ENCODE results near the gene MS4A1.
A peak's percentile ranks its signal among the peaks of the same experiment; 100 is the strongest.
"Not testable (repeated sequence)": the region's sequence is repeated elsewhere in the genome, so short reads cannot be mapped to it uniquely, and the experiment has no call there.

MS4A1 gene

GRCh38 chr11:60455531-60456042 lies at the start of gene MS4A1:
Gene MS4A1 (plus strand): TSS chr11:60455847. CDS start chr11:60462375, 6,528 bp downstream.
- DNase-seq, result no peak

DNA sequence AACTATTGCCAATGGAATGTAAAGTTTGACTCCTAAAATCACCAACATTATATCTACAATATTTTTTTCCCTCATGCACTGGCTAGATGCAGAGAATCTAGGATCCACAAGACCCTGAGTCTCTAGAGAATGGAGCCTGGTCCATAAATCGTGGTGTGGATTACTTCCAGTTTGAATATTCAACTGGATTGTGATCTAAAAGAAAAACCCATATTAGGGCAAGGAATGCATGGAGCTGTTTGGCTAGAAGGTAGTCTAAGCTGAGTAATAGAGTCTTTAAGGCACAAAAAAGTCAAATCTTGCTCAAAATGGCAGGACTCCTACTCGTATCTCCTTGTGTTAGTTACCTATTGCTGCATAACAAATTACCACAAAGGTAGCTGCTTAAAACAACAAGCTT lies 35.6 kb upstream of the MS4A1 start:
- DNase-seq, result no peak

GRCh38 chr11:60422609-60423008 lies 33.0 kb upstream of the MS4A1 start:
- DNase-seq, result no peak

- no peak for DNase-seq
These were observed 27.1 kb upstream of the MS4A1 start for GRCh38 chr11:60428517-60428916.

DNA sequence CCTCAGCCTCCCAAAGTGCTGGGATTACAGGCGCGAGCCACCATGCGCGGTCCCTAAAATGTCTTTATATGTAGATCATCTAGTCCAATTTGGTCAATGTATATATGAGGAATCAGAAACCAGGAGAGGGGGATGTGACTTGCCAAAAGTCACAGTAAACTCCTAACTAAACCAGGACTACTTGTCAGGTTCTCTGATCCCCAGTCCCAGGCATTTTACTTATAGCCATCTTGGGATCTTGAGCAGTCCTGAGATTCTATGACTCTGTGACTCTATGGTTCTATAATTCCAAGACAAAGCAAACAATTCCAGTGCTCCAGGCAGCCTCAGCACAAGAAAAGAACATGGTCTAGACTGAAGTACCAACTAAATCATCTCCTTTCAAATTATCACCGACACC lies 26.4 kb upstream of the MS4A1 start, which contains the start of gene MS4A5:
Gene MS4A5, plus strand, starts transcription at position 301 of the 400 bp plus-strand sequence. CDS start 103 bp downstream, outside the sequence.
- no peak for DNase-seq

DNA sequence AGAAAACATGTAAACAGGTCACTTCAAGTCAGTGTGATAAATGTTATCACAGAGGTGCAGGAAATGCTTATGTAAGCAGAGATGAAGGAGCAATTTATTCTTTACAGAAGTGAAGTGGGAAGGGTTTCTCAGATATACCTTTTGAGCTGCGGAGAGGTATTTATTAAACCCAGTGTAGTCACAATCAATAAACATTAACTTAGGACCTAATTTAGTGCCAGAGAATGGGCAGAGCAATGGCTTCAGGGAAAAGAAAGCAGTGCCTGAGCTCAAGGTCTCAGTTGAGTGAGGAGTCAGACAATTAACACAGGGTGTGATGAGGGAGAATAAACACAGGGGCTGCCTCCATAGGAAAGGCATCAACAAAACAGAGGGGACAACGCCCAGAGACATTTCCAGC lies 24.4 kb upstream of the MS4A1 start:
- peak; percentile 25 for DNase-seq

DNA sequence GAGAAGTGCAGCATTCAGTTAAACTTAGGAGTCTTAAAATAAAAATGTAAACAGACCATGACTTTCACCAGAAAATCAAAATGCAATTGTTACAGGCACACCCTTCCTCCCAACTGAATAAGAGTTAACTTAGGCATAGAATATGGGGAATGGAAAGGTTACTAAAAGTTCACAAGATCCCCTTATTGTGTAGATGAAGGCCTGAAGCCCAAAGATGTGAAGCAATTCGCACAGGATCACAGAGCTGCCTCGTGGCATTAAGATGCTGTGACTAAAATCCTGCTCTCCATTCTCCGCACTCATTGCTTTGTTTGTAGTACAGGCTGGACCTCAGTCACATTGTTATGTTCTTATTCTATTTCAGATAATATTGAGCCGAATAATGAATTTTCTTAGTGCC lies 22.2 kb upstream of the MS4A1 start:
- DNase-seq, result no peak

- DNase-seq, result no peak
These were observed 8.6 kb upstream of the MS4A1 start for GRCh38 chr11:60447070-60447469.

- DNase-seq, result no peak
These were observed 7.8 kb upstream of the MS4A1 start for GRCh38 chr11:60447846-60448245.

- not testable (repeated sequence) for DNase-seq
These were observed 4.5 kb upstream of the MS4A1 start for GRCh38 chr11:60451185-60451584.

DNA sequence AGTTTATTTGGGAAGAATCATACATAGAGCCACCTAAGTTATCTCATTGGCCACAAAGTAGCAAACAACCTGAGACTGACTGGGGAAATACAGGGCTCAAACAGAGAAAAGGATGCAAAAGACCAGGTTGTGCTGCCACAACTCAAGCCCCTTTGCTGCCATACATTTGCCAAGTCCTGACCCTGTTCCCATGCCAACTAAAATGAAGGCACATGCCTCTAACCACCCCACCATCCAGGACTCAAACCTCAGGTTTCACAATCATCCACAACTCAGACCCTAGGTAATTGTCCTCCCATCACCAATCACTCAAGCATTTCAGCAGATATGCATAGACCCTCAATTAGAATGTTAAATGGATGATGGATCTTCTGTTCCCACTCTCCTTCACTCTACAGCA lies 1.4 kb upstream of the MS4A1 start:
- no peak for DNase-seq

GRCh38 chr11:60457576-60457975 lies 1.9 kb downstream of the MS4A1 start:
- DNase-seq, result no peak

GRCh38 chr11:60459345-60459744 lies 3.7 kb downstream of the MS4A1 start:
- no peak for DNase-seq

DNA sequence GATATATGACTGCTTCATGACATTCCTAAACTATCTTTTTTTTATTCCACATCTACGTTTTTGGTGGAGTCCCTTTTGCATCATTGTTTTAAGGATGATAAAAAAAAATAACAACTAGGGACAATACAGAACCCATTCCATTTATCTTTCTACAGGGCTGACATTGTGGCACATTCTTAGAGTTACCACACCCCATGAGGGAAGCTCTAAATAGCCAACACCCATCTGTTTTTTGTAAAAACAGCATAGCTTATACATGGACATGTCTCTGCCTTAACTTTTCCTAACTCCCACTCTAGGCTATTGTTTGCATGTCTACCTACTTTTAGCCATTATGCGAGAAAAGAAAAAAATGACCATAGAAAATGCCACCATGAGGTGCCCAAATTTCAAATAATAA lies 13.2 kb downstream of the MS4A1 start:
- no peak for DNase-seq

DNA sequence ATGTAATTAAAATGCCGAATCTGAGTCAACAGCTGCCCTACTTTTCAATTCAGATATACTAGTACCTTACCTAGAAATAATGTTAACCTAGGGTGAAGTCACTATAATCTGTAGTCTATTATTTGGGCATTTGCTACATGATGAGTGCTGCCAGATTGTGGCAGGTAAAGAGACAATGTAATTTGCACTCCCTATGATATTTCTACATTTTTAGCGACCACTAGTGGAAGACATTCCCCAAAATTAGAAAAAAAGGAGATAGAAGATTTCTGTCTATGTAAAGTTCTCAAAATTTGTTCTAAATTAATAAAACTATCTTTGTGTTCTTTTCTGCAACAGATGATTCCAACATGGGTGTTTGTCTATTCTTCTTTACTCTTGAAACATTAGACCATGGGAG lies 14.1 kb downstream of the MS4A1 start:
- DNase-seq, result no peak

GRCh38 chr11:60477035-60477445 lies 21.4 kb downstream of the MS4A1 start:
- no peak for DNase-seq

- no peak for DNase-seq
These were observed 26.7 kb downstream of the MS4A1 start for GRCh38 chr11:60482361-60482760.

- no peak for DNase-seq
These were observed 30.3 kb downstream of the MS4A1 start for GRCh38 chr11:60485987-60486386.

DNA sequence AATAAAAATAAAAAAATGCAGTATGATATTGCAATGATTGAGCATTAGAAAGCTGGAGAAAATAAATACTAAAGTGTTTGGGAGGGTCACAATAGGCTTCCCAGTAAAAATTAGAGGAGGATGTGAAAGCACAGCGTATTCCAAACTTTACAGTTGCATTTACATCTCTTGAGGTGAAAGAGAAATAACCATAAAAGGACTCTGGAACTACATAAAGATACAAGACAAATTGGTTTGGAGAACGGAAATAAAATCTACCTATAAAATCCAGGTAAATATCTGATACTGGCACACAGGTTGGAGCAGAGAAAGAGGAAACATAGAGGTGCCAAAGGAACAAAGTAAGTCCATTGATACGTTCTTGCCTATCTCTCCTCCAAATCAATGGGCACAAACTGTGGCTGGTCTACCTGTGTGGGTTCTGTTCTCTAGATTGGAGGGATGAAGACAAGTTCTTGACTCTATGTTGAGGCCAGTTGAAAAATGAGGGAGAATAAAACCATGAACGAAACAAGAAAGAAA lies 36.9 kb downstream of the MS4A1 start, which contains the start of gene MS4A12:
Gene MS4A12, plus strand, starts transcription at position 291 of the 522 bp plus-strand sequence. CDS start 4,541 bp downstream, outside the sequence.
- no peak for DNase-seq

GRCh38 chr11:60493454-60493853 lies 37.8 kb downstream of the MS4A1 start:
- no peak for DNase-seq

- no peak for DNase-seq
These were observed 42.8 kb downstream of the MS4A1 start for GRCh38 chr11:60498399-60498798.

DNA sequence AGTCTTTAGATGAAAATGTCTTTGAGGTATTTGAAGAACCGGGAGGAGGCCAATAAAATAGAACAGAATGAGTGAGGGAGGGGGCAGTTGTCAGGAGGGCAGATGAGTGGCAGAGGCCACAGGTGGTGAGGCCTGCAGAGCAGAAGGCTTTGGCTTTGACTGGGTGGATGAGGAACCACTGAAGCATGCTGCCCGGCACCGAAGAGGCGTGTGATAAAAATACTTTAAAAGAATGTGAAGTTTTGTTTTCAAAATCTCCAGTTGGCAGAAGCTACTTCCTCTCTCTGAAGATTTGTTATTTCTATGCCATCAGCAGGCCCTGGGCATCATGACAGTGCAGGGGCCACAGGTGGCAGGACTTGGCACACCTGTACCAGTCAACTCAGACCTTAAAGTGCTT lies 43.2 kb downstream of the MS4A1 start:
- DNase-seq, result no peak

- no peak for DNase-seq
These were observed 44.7 kb downstream of the MS4A1 start for GRCh38 chr11:60500276-60500910.

DNA sequence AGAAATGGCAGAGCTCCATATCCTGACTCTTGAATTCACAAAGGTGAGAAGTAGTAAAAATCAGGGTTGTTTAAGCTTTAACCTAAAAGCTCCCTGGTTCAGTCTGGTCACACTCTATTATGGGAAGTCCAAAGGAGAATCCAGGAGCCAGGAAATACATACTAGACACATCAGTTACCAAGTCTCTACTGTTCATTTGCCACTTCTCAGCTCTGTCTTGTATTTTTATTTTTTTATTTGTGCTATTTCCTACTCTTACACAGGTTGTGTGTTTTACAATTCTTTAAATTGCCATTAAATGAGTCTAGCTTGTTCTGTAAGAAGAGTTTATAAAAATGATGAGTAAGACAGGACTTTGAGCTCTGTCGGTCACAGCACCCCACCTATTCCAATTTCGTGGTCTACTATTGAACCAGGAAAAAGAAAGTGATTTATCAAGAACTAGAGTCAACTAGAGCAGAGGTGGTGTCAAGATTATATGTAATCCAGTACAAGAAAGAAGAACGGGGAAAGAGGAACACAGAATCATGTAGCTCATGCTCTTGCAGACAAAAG lies 46.7 kb downstream of the MS4A1 start:
- DNase-seq, result no peak

Measured in NCI-H748 treated with DMSO at 0.1 percent for 48 hours (cell line).